ENCODE results near the gene ZHX3. TPM values are rescaled to one million over a fixed set of nuclear protein-coding genes. Genes with fewer than 3 reads are reported as not detected.
A peak's percentile ranks its signal among the peaks of the same experiment; 100 is the strongest.

ZHX3 gene
- total and polyA plus RNA-seq, 2 of the 13 experiments (the other 11 are each of a cell fraction or from before 2014, with no cell fraction given): 8.4 to 11.7 TPM

- TF ChIP-seq ZNF329 (CRISPR knock-in tag; IDR thresholded peaks at IDR 0.05; ENCODE audit: low read depth): no peak
- 0 out of 2 replicates have a peak, but pooled peaks have one; percentile 88 for TF ChIP-seq SNAPC5 (CRISPR knock-in tag; IDR thresholded peaks at IDR 0.05; ENCODE audit: borderline replicate concordance)
- no peak for TF ChIP-seq ELK4 (CRISPR knock-in tag; IDR thresholded peaks at IDR 0.05; ENCODE audit: borderline replicate concordance)
- no peak for TF ChIP-seq ZFP36L1 (CRISPR knock-in tag; IDR thresholded peaks at IDR 0.05)
- TF ChIP-seq HMG20B (CRISPR knock-in tag; conservative IDR thresholded peaks at IDR 0.05): 0 out of 2 replicates have a peak, but pooled peaks have one; percentile 9
- TF ChIP-seq HNRNPK (IDR thresholded peaks at IDR 0.05; ENCODE audit: low read depth, low read length, poor library complexity, severe bottlenecking): no peak
- no peak for TF ChIP-seq ATF2 (CRISPR knock-in tag; IDR thresholded peaks at IDR 0.05)
- 0 out of 2 replicates have a peak, but pooled peaks have one; percentile 70 for TF ChIP-seq ZNF660 (CRISPR knock-in tag; IDR thresholded peaks at IDR 0.05; ENCODE audit: borderline replicate concordance, low read depth)
- TF ChIP-seq THAP11 (CRISPR knock-in tag; IDR thresholded peaks at IDR 0.05): no peak
- 0 out of 2 replicates have a peak, but pooled peaks have one; percentile 7 for TF ChIP-seq SAP130 (CRISPR knock-in tag; IDR thresholded peaks at IDR 0.05; ENCODE audit: low read depth)
- no peak for TF ChIP-seq SSRP1 (CRISPR knock-in tag; IDR thresholded peaks at IDR 0.05)
- TF ChIP-seq AHR (CRISPR knock-in tag; IDR thresholded peaks at IDR 0.05): no peak
- no peak for TF ChIP-seq GABPB1 (CRISPR knock-in tag; IDR thresholded peaks at IDR 0.05)
- no peak for TF ChIP-seq SKI (IDR thresholded peaks at IDR 0.05; ENCODE audit: partially characterized antibody)
- TF ChIP-seq ZBTB44 (CRISPR knock-in tag; IDR thresholded peaks at IDR 0.05): 0 out of 2 replicates have a peak, but pooled peaks have one; percentile 39
- TF ChIP-seq KAT8 (CRISPR knock-in tag; IDR thresholded peaks at IDR 0.05): no peak
- TF ChIP-seq SMAD1 (CRISPR knock-in tag; IDR thresholded peaks at IDR 0.05; ENCODE audit: borderline replicate concordance, low read depth): no peak
- 0 out of 2 replicates have a peak, but pooled peaks have one; percentile 50 for TF ChIP-seq ZNF251 (CRISPR knock-in tag; IDR thresholded peaks at IDR 0.05)
- TF ChIP-seq ATF7 (IDR thresholded peaks at IDR 0.05): no peak
- peak; percentile 55; the same call in 1 of the 2 replicates for TF ChIP-seq ATF7 (CRISPR knock-in tag; IDR thresholded peaks at IDR 0.05)
- TF ChIP-seq ZNF550 (CRISPR knock-in tag; IDR thresholded peaks at IDR 0.05; ENCODE audit: borderline replicate concordance): 0 out of 2 replicates have a peak, but pooled peaks have one; percentile 21
- TF ChIP-seq ZNF558 (CRISPR knock-in tag; IDR thresholded peaks at IDR 0.05; ENCODE audit: borderline replicate concordance): 0 out of 2 replicates have a peak, but pooled peaks have one; percentile 2
Measured at GRCh38 chr20:41138475-41139226, 178.9 kb downstream of the ZHX3 start (continued).
